GM23338 (cell line): ENCODE measurements around the gene OR56A1. TPM values are rescaled to one million over a fixed set of nuclear protein-coding genes. Genes with fewer than 3 reads are reported as not detected.

Source experiments
- ATAC-seq: fragments of 200-7000 bp; cut with Tn5 transposase; 3 replicates; pipeline ENCODE4 v1.9.1; 2020
- DNase-seq: peaks from one replicate; pipeline ENCODE4 v3.0.0-alpha.2; 2015; ENCODE audit warnings: low spot score
- H2AFZ ChIP-seq: fragments of 200-600 bp; sonication (generic); 2 replicates; pipeline ENCODE4 v1.8.0; 2016; ENCODE audit warnings: antibody characterized with exemption, mild to moderate bottlenecking, moderate library complexity
- H3F3A ChIP-seq: fragments of 200-600 bp; sonication (generic); replicated peaks from 2 replicates; pipeline ENCODE4 v1.8.0; 2017; ENCODE audit warnings: antibody characterized with exemption, mixed run types, low read depth
- H3K27ac ChIP-seq: fragments of 200-600 bp; sonication (generic); 2 replicates; pipeline ENCODE4 v1.6.1; 2016; ENCODE audit warnings: low read depth
- H3K27me3 ChIP-seq: fragments of 200-600 bp; sonication (generic); 2 replicates; pipeline ENCODE4 v1.8.0; 2016; ENCODE audit warnings: mild to moderate bottlenecking, mixed run types, moderate library complexity; ENCODE audit not compliant: insufficient read depth
- H3K36me3 ChIP-seq: fragments of 200-600 bp; sonication (generic); 2 replicates; pipeline ENCODE4 v1.8.0; 2016; ENCODE audit warnings: mild to moderate bottlenecking; ENCODE audit not compliant: insufficient read depth
- H3K4me1 ChIP-seq: fragments of 200-600 bp; sonication (generic); 2 replicates; pipeline ENCODE4 v1.8.0; 2016; ENCODE audit warnings: mild to moderate bottlenecking, moderate library complexity; ENCODE audit not compliant: insufficient read depth
- H3K4me2 ChIP-seq: fragments of 200-600 bp; sonication (generic); 2 replicates; pipeline ENCODE4 v1.7.1; 2017; ENCODE audit warnings: mixed run types
- H3K4me3 ChIP-seq: fragments of 200-600 bp; sonication (generic); 2 replicates; pipeline ENCODE4 v1.6.1; 2016; ENCODE audit warnings: mixed run types
- H3K79me2 ChIP-seq: fragments of 200-600 bp; sonication (generic); replicated peaks from 2 replicates; pipeline ENCODE4 v1.8.0; 2017; ENCODE audit warnings: mild to moderate bottlenecking; ENCODE audit not compliant: insufficient read depth
- H3K9me2 ChIP-seq: fragments of 200-600 bp; sonication (generic); 2 replicates; pipeline ENCODE4 v1.8.0; 2017; ENCODE audit not compliant: insufficient read depth
- H4K20me1 ChIP-seq: fragments of 200-600 bp; sonication (generic); replicated peaks from 2 replicates; pipeline ENCODE4 v1.8.0; 2017; ENCODE audit warnings: mild to moderate bottlenecking; ENCODE audit not compliant: insufficient read depth
- H3K27ac Mint-ChIP-seq: 2 replicates; pipeline ENCODE4 v1.8.0; 2020; ENCODE audit warnings: inconsistent platforms, mild to moderate bottlenecking, moderate library complexity, mixed read lengths
- H3K27me3 Mint-ChIP-seq: 3 replicates; pipeline ENCODE4 v1.8.0; 2022; ENCODE audit warnings: low read depth, mild to moderate bottlenecking, moderate library complexity, mixed read lengths, inconsistent platforms; ENCODE audit not compliant: insufficient read depth, poor library complexity
- H3K36me3 Mint-ChIP-seq: 3 replicates; pipeline ENCODE4 v1.8.0; 2021; ENCODE audit warnings: low read depth, mild to moderate bottlenecking, inconsistent platforms, moderate library complexity, mixed read lengths
- H3K4me1 Mint-ChIP-seq: 3 replicates; pipeline ENCODE4 v1.8.0; 2020; ENCODE audit warnings: mild to moderate bottlenecking, inconsistent platforms, mixed read lengths
- H3K4me3 Mint-ChIP-seq: 3 replicates; pipeline ENCODE4 v1.8.0; 2021; ENCODE audit warnings: moderate library complexity, mild to moderate bottlenecking, inconsistent platforms, mixed read lengths
- H3K9me3 Mint-ChIP-seq: 3 replicates; pipeline ENCODE4 v1.8.0; 2020; ENCODE audit warnings: moderate library complexity, mild to moderate bottlenecking, inconsistent platforms, mixed read lengths
- CREB1 ChIP-seq: fragments of 250-450 bp; sonication (Bioruptor Pico); IDR thresholded peaks from 2 replicates; pipeline ENCODE4 v1.5.0; 2020; ENCODE audit warnings: low read depth, mild to moderate bottlenecking, moderate library complexity
- CTCF ChIP-seq, 2 experiments: fragments of 200-600 bp in 1 of 2; sonication (generic) in 1 of 2; conservative IDR thresholded peaks; 2 replicates each; pipeline versions ENCODE4 v1.5.1 to v1.6.1; 2016 to 2017; ENCODE audit warnings: antibody characterized with exemption in 2 of 2, low read depth in 2 of 2, mild to moderate bottlenecking in 2 of 2, moderate library complexity in 1 of 2
- EZH2 ChIP-seq: fragments of 200-600 bp; sonication (generic); IDR thresholded peaks from one replicate; pipeline ENCODE4 v1.8.0; 2017; ENCODE audit warnings: antibody characterized with exemption, mild to moderate bottlenecking, low read depth; ENCODE audit not compliant: unreplicated experiment
- EZH2phosphoT487 ChIP-seq: fragments of 200-600 bp; sonication (generic); IDR thresholded peaks from one replicate; pipeline ENCODE4 v1.8.1; 2018; ENCODE audit warnings: antibody characterized with exemption; ENCODE audit not compliant: unreplicated experiment
- JUNB ChIP-seq: IDR thresholded peaks from one replicate; pipeline ENCODE4 v1.6.1; 2016; ENCODE audit warnings: antibody characterized with exemption; ENCODE audit not compliant: unreplicated experiment
- NANOG ChIP-seq: IDR thresholded peaks from 2 replicates; pipeline ENCODE4 v1.6.1; 2016; ENCODE audit warnings: antibody characterized with exemption, borderline replicate concordance
- POLR2AphosphoS5 ChIP-seq: IDR thresholded peaks from 2 replicates; pipeline ENCODE4 v1.6.1; 2016; ENCODE audit warnings: antibody characterized with exemption, low read depth
- REST ChIP-seq: IDR thresholded peaks from one replicate; pipeline ENCODE4 v1.6.1; 2018; ENCODE audit warnings: antibody characterized with exemption; ENCODE audit not compliant: unreplicated experiment
- STAT1 ChIP-seq: IDR thresholded peaks from one replicate; pipeline ENCODE4 v1.6.1; 2016; ENCODE audit warnings: antibody characterized with exemption; ENCODE audit not compliant: unreplicated experiment
- ZNF331 ChIP-seq: fragments of 250-450 bp; sonication (Bioruptor Pico); IDR thresholded peaks from 2 replicates; pipeline ENCODE4 v1.5.0; 2020; ENCODE audit warnings: low read depth, mild to moderate bottlenecking, moderate library complexity
- ZNF462 ChIP-seq: fragments of 250-450 bp; sonication (Bioruptor Pico); IDR thresholded peaks from 2 replicates; pipeline ENCODE4 v1.5.0; 2020; ENCODE audit warnings: mild to moderate bottlenecking, moderate library complexity
- polyA plus RNA-seq: library from polyadenylated mRNA; unstranded; fragments of >200 nt; fragmentation: Nextera tagmentation; extraction: Ambion mirVana; gene quantifications from 2 replicates; pipeline ENCODE4 v1.2.1, GENCODE V29; 2016
- total RNA-seq: library from RNA; depleted of rRNA; stranded (reverse); fragments of >200 nt; shearing (Covaris generic); gene quantifications from 2 replicates; pipeline ENCODE4 v1.2.3, GENCODE V29; 2014
- TF ChIP-seq, protein P1 (sequence below): IDR thresholded peaks from 2 replicates; pipeline ENCODE4 v1.6.1; 2016; ENCODE audit warnings: antibody characterized with exemption

Gene OR56A1
- total and polyA plus RNA-seq, 2 experiments from 2014 or later: 0.06 to 0.35 TPM

GRCh38 chr11:5989203-5989602, 41.4 kb downstream of the OR56A1 start:
- no peak overlapping the region for H3K4me3 ChIP-seq
- no peak for DNase-seq
- H3K4me1 ChIP-seq: no peaks in the 10 kb centered on the region
- H3K4me3 Mint-ChIP-seq: no peak overlapping the region
- no peaks in the 10 kb centered on the region for H3K36me3 ChIP-seq
- no peak overlapping the region for H2AFZ ChIP-seq
- peaks cover 11% of the 10 kb centered on the region; the same call in 1 of the 2 replicates for H3K9me2 ChIP-seq
- no peaks in the 10 kb centered on the region for H4K20me1 ChIP-seq
- no peak overlapping the region for H3K27ac ChIP-seq
- H3K4me2 ChIP-seq: no peak overlapping the region
- no peaks in the 10 kb centered on the region for H3K79me2 ChIP-seq
- ATAC-seq: no peak
- H3K9me3 Mint-ChIP-seq: no peaks in the 10 kb centered on the region
- H3K27ac Mint-ChIP-seq: no peak overlapping the region
- H3K27me3 ChIP-seq: no peaks in the 10 kb centered on the region
- no peak for TF ChIP-seq REST
- TF ChIP-seq STAT1: no peak
- no peak for TF ChIP-seq ZNF331 (CRISPR knock-in tag)
- no peak for TF ChIP-seq NANOG
- no peak for TF ChIP-seq ZNF462 (CRISPR knock-in tag)
- TF ChIP-seq JUNB: no peak
- no peak for TF ChIP-seq EZH2
- TF ChIP-seq CREB1 (CRISPR knock-in tag): no peak
- TF ChIP-seq, protein P1, sequence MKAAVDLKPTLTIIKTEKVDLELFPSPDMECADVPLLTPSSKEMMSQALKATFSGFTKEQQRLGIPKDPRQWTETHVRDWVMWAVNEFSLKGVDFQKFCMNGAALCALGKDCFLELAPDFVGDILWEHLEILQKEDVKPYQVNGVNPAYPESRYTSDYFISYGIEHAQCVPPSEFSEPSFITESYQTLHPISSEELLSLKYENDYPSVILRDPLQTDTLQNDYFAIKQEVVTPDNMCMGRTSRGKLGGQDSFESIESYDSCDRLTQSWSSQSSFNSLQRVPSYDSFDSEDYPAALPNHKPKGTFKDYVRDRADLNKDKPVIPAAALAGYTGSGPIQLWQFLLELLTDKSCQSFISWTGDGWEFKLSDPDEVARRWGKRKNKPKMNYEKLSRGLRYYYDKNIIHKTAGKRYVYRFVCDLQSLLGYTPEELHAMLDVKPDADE: no peak
- TF ChIP-seq POLR2AphosphoS5: no peak
- no peak for TF ChIP-seq EZH2phosphoT487
- TF ChIP-seq CTCF (conservative IDR thresholded peaks at IDR 0.05; ENCODE audit: low read depth in 2 of 2): no peak
- no peaks in the 10 kb centered on the region for H3F3A ChIP-seq
- H3K36me3 Mint-ChIP-seq: no peaks in the 10 kb centered on the region
- peaks cover 3% of the 10 kb centered on the region; the same call in 1 of the 3 replicates for H3K4me1 Mint-ChIP-seq
- H3K27me3 Mint-ChIP-seq: peaks cover 5% of the 10 kb centered on the region
